HG02973 (cell line): ENCODE results near the gene CEBPB.

Experiments
- ATAC-seq: cut with Tn5 transposase; IDR thresholded peaks from one replicate; pipeline ENCODE4 v1.9.1; 2021; ENCODE audit warnings: moderate library complexity; ENCODE audit not compliant: unreplicated experiment

CEBPB gene

GRCh38 chr20:50226093-50226974 is 35.7 kb downstream of the CEBPB start:
- no peak for ATAC-seq

- no peak for ATAC-seq
Observed at GRCh38 chr20:50227506-50227905, 36.9 kb downstream of the CEBPB start.

GRCh38 chr20:50229156-50229607 is 38.6 kb downstream of the CEBPB start:
- ATAC-seq = no peak

GRCh38 chr20:50230184-50230583 is 39.6 kb downstream of the CEBPB start:
- ATAC-seq = no peak

- no peak for ATAC-seq
Observed at GRCh38 chr20:50230871-50231560, 40.4 kb downstream of the CEBPB start.

- no peak for ATAC-seq
Observed at GRCh38 chr20:50231854-50232253, 41.2 kb downstream of the CEBPB start.

- no peak for ATAC-seq
Observed at GRCh38 chr20:50232651-50233324, 42.2 kb downstream of the CEBPB start.

- no peak for ATAC-seq
Observed at GRCh38 chr20:50233325-50234212, 42.9 kb downstream of the CEBPB start.

GRCh38 chr20:50234288-50234687 is 43.7 kb downstream of the CEBPB start:
- ATAC-seq = no peak

GRCh38 chr20:50237349-50237748 is 46.7 kb downstream of the CEBPB start:
- no peak for ATAC-seq

- ATAC-seq = no peak
Observed at GRCh38 chr20:50238081-50238800, 47.6 kb downstream of the CEBPB start.

- no peak for ATAC-seq
Observed at GRCh38 chr20:50240092-50240491, 49.5 kb downstream of the CEBPB start.

GRCh38 chr20:50242178-50242514 is 51.5 kb downstream of the CEBPB start:
- ATAC-seq = no peak
